Fibroblast of skin of back (primary cell): ENCODE data around the gene ZNF844. TPM values are rescaled to one million over a fixed set of nuclear protein-coding genes. Genes with fewer than 3 reads are reported as not detected.
"Not testable (repeated sequence)": the region's sequence is repeated elsewhere in the genome, so short reads cannot be mapped to it uniquely, and the experiment has no call there.

Experiments used
- DNase-seq: peaks from one replicate; pipeline ENCODE4 v3.0.0-alpha.2; 2013
- polyA plus RNA-seq, 2 experiments: library from polyadenylated mRNA; unstranded; fragments of 120-200 nt; gene quantifications; one replicate each; pipeline ENCODE4 v1.2.1, GENCODE V29; 2013; ENCODE audit not compliant: insufficient read length in 2 of 2

ZNF844 gene
- polyA plus RNA-seq (2013, experiment 1 of 2; ENCODE audit: insufficient read length) = 2.4 TPM
- 3.8 TPM for polyA plus RNA-seq (2013, experiment 2 of 2; ENCODE audit: insufficient read length)

- DNase-seq = peak; percentile 86
These were observed at the start of gene ZNF844 for GRCh38 chr19:12064590-12065538. Gene ZNF844 (plus strand): TSS chr19:12064731. CDS start chr19:12064874, 143 bp downstream.

- DNase-seq = no peak
These were observed 49.3 kb upstream of the ZNF844 start for GRCh38 chr19:12015015-12015752.

GRCh38 chr19:12015753-12016116 is 48.8 kb upstream of the ZNF844 start:
- DNase-seq = peak; percentile 16

GRCh38 chr19:12034198-12034597 is 30.3 kb upstream of the ZNF844 start:
- no peak for DNase-seq

GRCh38 chr19:12034620-12035019 is 29.9 kb upstream of the ZNF844 start:
- DNase-seq = no peak

GRCh38 chr19:12035220-12036172 is 29.0 kb upstream of the ZNF844 start, which contains the start of gene ZNF433:
Gene ZNF433 (minus strand): TSS chr19:12035679. CDS start chr19:12035539, 140 bp downstream.
- DNase-seq = peak; percentile 88

GRCh38 chr19:12042893-12043292 is 21.6 kb upstream of the ZNF844 start:
- no peak for DNase-seq

GRCh38 chr19:12043752-12044422 is 20.6 kb upstream of the ZNF844 start:
- no peak for DNase-seq

- DNase-seq = peak; percentile 15
These were observed 16.7 kb upstream of the ZNF844 start for GRCh38 chr19:12047868-12048267.

- DNase-seq = peak; percentile 15
These were observed 12.4 kb upstream of the ZNF844 start for GRCh38 chr19:12052091-12052496.

GRCh38 chr19:12052497-12053169 is 11.9 kb upstream of the ZNF844 start, which contains the start of gene ZNF878:
Gene ZNF878 (minus strand): TSS chr19:12052961. CDS start chr19:12052801, 160 bp downstream.
- DNase-seq = peak; percentile 93

GRCh38 chr19:12055784-12056183 is 8.7 kb upstream of the ZNF844 start:
- no peak for DNase-seq

GRCh38 chr19:12075538-12076139 is 11.1 kb downstream of the ZNF844 start:
- no peak for DNase-seq

GRCh38 chr19:12076331-12076730 is 11.8 kb downstream of the ZNF844 start:
- not testable (repeated sequence) for DNase-seq

- no peak for DNase-seq
These were observed 12.8 kb downstream of the ZNF844 start for GRCh38 chr19:12077375-12077774.

GRCh38 chr19:12083336-12083735 is 18.8 kb downstream of the ZNF844 start:
- DNase-seq = not testable (repeated sequence)

- no peak for DNase-seq
These were observed 20.7 kb downstream of the ZNF844 start for GRCh38 chr19:12085074-12085818.

GRCh38 chr19:12090807-12091206 is 26.3 kb downstream of the ZNF844 start:
- peak; percentile 48 for DNase-seq
